Liver (tissue), 9 donors: ENCODE results near the gene GATAD1. TPM values are rescaled to one million over a fixed set of nuclear protein-coding genes. Genes with fewer than 3 reads are reported as not detected.

Source experiments
- DNase-seq: peaks from one replicate; pipeline ENCODE4 v3.0.0-alpha.2; 2017; ENCODE audit warnings: low spot score
- H3K27ac ChIP-seq, 2 donors: one replicate each; pipeline ENCODE4 v1.7.0; 2013; ENCODE audit warnings: inconsistent platforms in 2 of 2, low read length in 2 of 2, control low read depth in 1 of 2, low read depth in 1 of 2, mild to moderate bottlenecking in 1 of 2
- H3K27me3 ChIP-seq, 4 donors: one replicate each; pipeline versions ENCODE4 v1.6.1 to v1.7.0; 2013; ENCODE audit warnings: low read length in 3 of 4, inconsistent platforms in 1 of 4, mild to moderate bottlenecking in 1 of 4, moderate library complexity in 1 of 4; ENCODE audit not compliant: control insufficient read depth in 4 of 4, insufficient read depth in 4 of 4
- H3K36me3 ChIP-seq, 4 donors: one replicate each; pipeline versions ENCODE4 v1.6.1 to v1.7.0; 2013; ENCODE audit warnings: low read length in 3 of 4, mild to moderate bottlenecking in 3 of 4, low read depth in 1 of 4, moderate library complexity in 1 of 4; ENCODE audit not compliant: control insufficient read depth in 4 of 4, insufficient read depth in 3 of 4
- H3K4me1 ChIP-seq, 4 donors: one replicate each; pipeline versions ENCODE4 v1.6.1 to v1.7.0; 2013; ENCODE audit warnings: low read length in 3 of 4, mild to moderate bottlenecking in 3 of 4, moderate library complexity in 1 of 4; ENCODE audit not compliant: control insufficient read depth in 4 of 4, insufficient read depth in 4 of 4
- H3K4me3 ChIP-seq, 3 donors: one replicate each; pipeline versions ENCODE4 v1.6.1 to v1.7.0; 2013; ENCODE audit warnings: low read length in 3 of 3, control low read depth in 1 of 3, low read depth in 1 of 3, mild to moderate bottlenecking in 1 of 3
- H3K9ac ChIP-seq, 2 donors: one replicate each; pipeline ENCODE4 v1.7.0; 2013; ENCODE audit warnings: low read length in 2 of 2, mild to moderate bottlenecking in 2 of 2, moderate library complexity in 2 of 2, control low read depth in 1 of 2, low read depth in 1 of 2
- H3K9me3 ChIP-seq, 4 donors: one replicate each; pipeline versions ENCODE4 v1.6.1 to v1.7.0; 2013; ENCODE audit warnings: low read length in 3 of 4; ENCODE audit not compliant: control insufficient read depth in 4 of 4
- EGR1 ChIP-seq, 2 donors: IDR thresholded peaks; 2 replicates each; pipeline ENCODE4 v1.6.1; 2016 to 2018; ENCODE audit warnings: antibody characterized with exemption in 2 of 2, low read depth in 2 of 2
- FOXA1 ChIP-seq: IDR thresholded peaks from 2 replicates; pipeline ENCODE4 v1.6.1; 2016; ENCODE audit warnings: antibody characterized with exemption
- FOXA2 ChIP-seq: IDR thresholded peaks from 2 replicates; pipeline ENCODE4 v1.6.1; 2016; ENCODE audit warnings: antibody characterized with exemption
- GABPA ChIP-seq, 2 donors: IDR thresholded peaks in 1 of 2; conservative IDR thresholded peaks in 1 of 2; 2 replicates each; pipeline ENCODE4 v1.6.1; 2016; ENCODE audit warnings: antibody characterized with exemption in 2 of 2, mild to moderate bottlenecking in 1 of 2, moderate library complexity in 1 of 2
- HNF4A ChIP-seq, 2 donors: conservative IDR thresholded peaks; 2 replicates each; pipeline ENCODE4 v1.6.1; 2016; ENCODE audit warnings: antibody characterized with exemption in 2 of 2, mild to moderate bottlenecking in 2 of 2
- HNF4G ChIP-seq: IDR thresholded peaks from 2 replicates; pipeline ENCODE4 v1.6.1; 2016; ENCODE audit warnings: antibody characterized with exemption
- JUND ChIP-seq, 2 donors: IDR thresholded peaks; 2 replicates each; pipeline ENCODE4 v1.6.1; 2016; ENCODE audit warnings: antibody characterized with exemption in 2 of 2
- NR2F2 ChIP-seq: IDR thresholded peaks from 2 replicates; pipeline ENCODE4 v1.6.1; 2016; ENCODE audit warnings: antibody characterized with exemption
- RAD21 ChIP-seq, 2 donors: IDR thresholded peaks; 2 replicates each; pipeline ENCODE4 v1.6.1; 2016; ENCODE audit warnings: antibody characterized with exemption in 2 of 2, mild to moderate bottlenecking in 2 of 2
- RXRA ChIP-seq, 2 donors: IDR thresholded peaks; 2 replicates each; pipeline ENCODE4 v1.6.1; 2017 to 2018; ENCODE audit warnings: antibody characterized with exemption in 2 of 2, mild to moderate bottlenecking in 1 of 2
- SP1 ChIP-seq: IDR thresholded peaks from 2 replicates; pipeline ENCODE4 v1.6.1; 2018; ENCODE audit warnings: antibody characterized with exemption, mild to moderate bottlenecking
- TAF1 ChIP-seq: conservative IDR thresholded peaks from 2 replicates; pipeline ENCODE4 v1.6.1; 2016; ENCODE audit warnings: antibody characterized with exemption, mild to moderate bottlenecking
- YY1 ChIP-seq: IDR thresholded peaks from 2 replicates; pipeline ENCODE4 v1.6.1; 2016; ENCODE audit warnings: antibody characterized with exemption, mild to moderate bottlenecking
- WGBS: extraction: QIAGEN DNeasy Blood & Tissue Kit; methylation state at CpG from one replicate; pipeline ENCODE4 v1.1.7; 2013; 5-methylcytosine and 5-hydroxymethylcytosine counted together
- polyA plus RNA-seq, 2 donors: library from polyadenylated mRNA; stranded (reverse) in 1 of 2; unstranded in 1 of 2; fragments of 200-250 nt in 1 of 2; fragments of >200 nt in 1 of 2; fragmentation: Nextera tagmentation in 1 of 2; extraction: Ambion mirVana in 1 of 2; gene quantifications; one replicate each; pipeline versions ENCODE4 v1.2.1 to v1.2.3, GENCODE V29; 2013 to 2015
- total RNA-seq, 2 donors: library from RNA; depleted of rRNA; stranded (reverse); fragments of >200 nt; gene quantifications; one replicate each; pipeline ENCODE4 v1.2.3, GENCODE V29; 2014
- TF ChIP-seq, protein P1 (sequence below): fragments of 150-350 bp; IDR thresholded peaks from 2 replicates; pipeline ENCODE4 v1.5.1; 2017; ENCODE audit warnings: improper control_type of control experiment, low read depth, low read length; ENCODE audit not compliant: missing input control
- TF ChIP-seq, protein P2 (sequence below): IDR thresholded peaks from 2 replicates; pipeline ENCODE4 v1.6.1; 2016; ENCODE audit warnings: antibody characterized with exemption, mild to moderate bottlenecking
- TF ChIP-seq, protein P3 (sequence below): IDR thresholded peaks from 2 replicates; pipeline ENCODE4 v1.6.1; 2016; ENCODE audit warnings: antibody characterized with exemption
- TF ChIP-seq, protein P4 (sequence below): IDR thresholded peaks from 2 replicates; pipeline ENCODE4 v1.6.1; 2016; ENCODE audit warnings: antibody characterized with exemption
- TF ChIP-seq, protein P5 (sequence below): IDR thresholded peaks from 2 replicates; pipeline ENCODE4 v1.6.1; 2016; ENCODE audit warnings: antibody characterized with exemption
- donor health status: healthy.
- donor health status: healthy.
- donor health status: healthy.
- donor health status: healthy.
- donor health status: healthy.

Gene GATAD1
- total and polyA plus RNA-seq, 4 donors = 7.8 to 22.8 (median 10.8) TPM

DNA sequence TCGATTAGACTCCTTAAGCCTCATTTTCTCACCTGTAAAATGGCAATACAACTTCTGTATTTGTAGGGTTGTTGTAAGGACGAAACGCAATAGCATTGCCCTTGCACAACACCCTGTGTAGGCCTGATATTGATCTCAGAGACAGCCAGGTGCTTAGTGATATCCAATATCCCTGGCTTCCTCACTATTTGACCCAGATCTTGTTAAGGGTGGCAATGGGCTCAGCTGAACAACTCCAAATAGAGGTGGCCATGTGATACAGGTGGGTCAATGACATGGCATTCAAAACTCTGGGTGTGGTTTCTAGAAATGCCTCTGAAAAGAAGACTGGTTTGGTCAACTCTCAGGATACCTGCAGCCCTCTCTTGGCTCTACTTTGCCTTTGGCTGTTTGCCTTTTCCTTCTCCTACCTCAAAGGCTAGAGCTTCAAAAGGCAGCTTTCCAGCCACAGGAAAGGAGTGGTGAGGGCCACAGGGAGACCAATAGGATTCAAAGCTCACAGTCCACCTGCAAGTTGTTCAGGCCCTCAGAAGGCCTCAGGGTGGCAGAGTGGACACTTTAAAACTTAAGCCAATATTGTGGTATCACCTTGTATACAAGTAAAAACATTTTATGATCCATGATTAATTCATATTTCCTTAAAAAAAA, 14.9 kb upstream of the GATAD1 start:
- no peak for DNase-seq
- Histone ChIP-seq H3K4me1 (peaks cover 0 to 9% (median 3%) of the 10 kb centered on the region in 4 donors), H3K9ac (no peak overlapping the region), H3K9me3 (no peaks in the 10 kb centered on the region), H3K27ac (no peak overlapping the region), H3K4me3 (no peak overlapping the region), H3K27me3 (no peaks in the 10 kb centered on the region), H3K36me3 (no peaks in the 10 kb centered on the region)
- WGBS = 57% methylated on average over 3 of the region's 3 CpGs
- TF ChIP-seq FOXA1 (peak; percentile 17), GABPA (IDR thresholded peaks at IDR 0.05 in 1 of 2, conservative IDR thresholded peaks at IDR 0.05 in 1 of 2) (peak; percentile 17 to 38), FOXA2 (no peak), NR2F2 (no peak), YY1 (no peak), TAF1 (no peak), SP1 (peak; percentile 63), HNF4G (no peak), EGR1 (IDR thresholded peaks at IDR 0.05; ENCODE audit: low read depth in 2 of 2) (no peak), RXRA (IDR thresholded peaks at IDR 0.05) (peak; percentile 77 to 78), JUND (IDR thresholded peaks at IDR 0.05) (no peak), HNF4A (conservative IDR thresholded peaks at IDR 0.05) (peak; percentile 30 to 36), RAD21 (IDR thresholded peaks at IDR 0.05) (no peak)
- TF ChIP-seq, protein P1, sequence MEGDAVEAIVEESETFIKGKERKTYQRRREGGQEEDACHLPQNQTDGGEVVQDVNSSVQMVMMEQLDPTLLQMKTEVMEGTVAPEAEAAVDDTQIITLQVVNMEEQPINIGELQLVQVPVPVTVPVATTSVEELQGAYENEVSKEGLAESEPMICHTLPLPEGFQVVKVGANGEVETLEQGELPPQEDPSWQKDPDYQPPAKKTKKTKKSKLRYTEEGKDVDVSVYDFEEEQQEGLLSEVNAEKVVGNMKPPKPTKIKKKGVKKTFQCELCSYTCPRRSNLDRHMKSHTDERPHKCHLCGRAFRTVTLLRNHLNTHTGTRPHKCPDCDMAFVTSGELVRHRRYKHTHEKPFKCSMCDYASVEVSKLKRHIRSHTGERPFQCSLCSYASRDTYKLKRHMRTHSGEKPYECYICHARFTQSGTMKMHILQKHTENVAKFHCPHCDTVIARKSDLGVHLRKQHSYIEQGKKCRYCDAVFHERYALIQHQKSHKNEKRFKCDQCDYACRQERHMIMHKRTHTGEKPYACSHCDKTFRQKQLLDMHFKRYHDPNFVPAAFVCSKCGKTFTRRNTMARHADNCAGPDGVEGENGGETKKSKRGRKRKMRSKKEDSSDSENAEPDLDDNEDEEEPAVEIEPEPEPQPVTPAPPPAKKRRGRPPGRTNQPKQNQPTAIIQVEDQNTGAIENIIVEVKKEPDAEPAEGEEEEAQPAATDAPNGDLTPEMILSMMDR = no peak
- TF ChIP-seq, protein P2, sequence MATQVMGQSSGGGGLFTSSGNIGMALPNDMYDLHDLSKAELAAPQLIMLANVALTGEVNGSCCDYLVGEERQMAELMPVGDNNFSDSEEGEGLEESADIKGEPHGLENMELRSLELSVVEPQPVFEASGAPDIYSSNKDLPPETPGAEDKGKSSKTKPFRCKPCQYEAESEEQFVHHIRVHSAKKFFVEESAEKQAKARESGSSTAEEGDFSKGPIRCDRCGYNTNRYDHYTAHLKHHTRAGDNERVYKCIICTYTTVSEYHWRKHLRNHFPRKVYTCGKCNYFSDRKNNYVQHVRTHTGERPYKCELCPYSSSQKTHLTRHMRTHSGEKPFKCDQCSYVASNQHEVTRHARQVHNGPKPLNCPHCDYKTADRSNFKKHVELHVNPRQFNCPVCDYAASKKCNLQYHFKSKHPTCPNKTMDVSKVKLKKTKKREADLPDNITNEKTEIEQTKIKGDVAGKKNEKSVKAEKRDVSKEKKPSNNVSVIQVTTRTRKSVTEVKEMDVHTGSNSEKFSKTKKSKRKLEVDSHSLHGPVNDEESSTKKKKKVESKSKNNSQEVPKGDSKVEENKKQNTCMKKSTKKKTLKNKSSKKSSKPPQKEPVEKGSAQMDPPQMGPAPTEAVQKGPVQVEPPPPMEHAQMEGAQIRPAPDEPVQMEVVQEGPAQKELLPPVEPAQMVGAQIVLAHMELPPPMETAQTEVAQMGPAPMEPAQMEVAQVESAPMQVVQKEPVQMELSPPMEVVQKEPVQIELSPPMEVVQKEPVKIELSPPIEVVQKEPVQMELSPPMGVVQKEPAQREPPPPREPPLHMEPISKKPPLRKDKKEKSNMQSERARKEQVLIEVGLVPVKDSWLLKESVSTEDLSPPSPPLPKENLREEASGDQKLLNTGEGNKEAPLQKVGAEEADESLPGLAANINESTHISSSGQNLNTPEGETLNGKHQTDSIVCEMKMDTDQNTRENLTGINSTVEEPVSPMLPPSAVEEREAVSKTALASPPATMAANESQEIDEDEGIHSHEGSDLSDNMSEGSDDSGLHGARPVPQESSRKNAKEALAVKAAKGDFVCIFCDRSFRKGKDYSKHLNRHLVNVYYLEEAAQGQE = no peak
- TF ChIP-seq, protein P3, sequence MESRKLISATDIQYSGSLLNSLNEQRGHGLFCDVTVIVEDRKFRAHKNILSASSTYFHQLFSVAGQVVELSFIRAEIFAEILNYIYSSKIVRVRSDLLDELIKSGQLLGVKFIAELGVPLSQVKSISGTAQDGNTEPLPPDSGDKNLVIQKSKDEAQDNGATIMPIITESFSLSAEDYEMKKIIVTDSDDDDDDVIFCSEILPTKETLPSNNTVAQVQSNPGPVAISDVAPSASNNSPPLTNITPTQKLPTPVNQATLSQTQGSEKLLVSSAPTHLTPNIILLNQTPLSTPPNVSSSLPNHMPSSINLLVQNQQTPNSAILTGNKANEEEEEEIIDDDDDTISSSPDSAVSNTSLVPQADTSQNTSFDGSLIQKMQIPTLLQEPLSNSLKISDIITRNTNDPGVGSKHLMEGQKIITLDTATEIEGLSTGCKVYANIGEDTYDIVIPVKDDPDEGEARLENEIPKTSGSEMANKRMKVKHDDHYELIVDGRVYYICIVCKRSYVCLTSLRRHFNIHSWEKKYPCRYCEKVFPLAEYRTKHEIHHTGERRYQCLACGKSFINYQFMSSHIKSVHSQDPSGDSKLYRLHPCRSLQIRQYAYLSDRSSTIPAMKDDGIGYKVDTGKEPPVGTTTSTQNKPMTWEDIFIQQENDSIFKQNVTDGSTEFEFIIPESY = no peak
- TF ChIP-seq, protein P4, sequence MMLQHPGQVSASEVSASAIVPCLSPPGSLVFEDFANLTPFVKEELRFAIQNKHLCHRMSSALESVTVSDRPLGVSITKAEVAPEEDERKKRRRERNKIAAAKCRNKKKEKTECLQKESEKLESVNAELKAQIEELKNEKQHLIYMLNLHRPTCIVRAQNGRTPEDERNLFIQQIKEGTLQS = no peak
- TF ChIP-seq, protein P5, sequence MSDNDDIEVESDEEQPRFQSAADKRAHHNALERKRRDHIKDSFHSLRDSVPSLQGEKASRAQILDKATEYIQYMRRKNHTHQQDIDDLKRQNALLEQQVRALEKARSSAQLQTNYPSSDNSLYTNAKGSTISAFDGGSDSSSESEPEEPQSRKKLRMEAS = no peak
